OCI-LY7 (cell line): ENCODE measurements around the gene AMOTL2. TPM values are rescaled to one million over a fixed set of nuclear protein-coding genes. Genes with fewer than 3 reads are reported as not detected.

Experiments used
- BruUV-seq: library from RNA; stranded (reverse); fragments of 400-500 nt; replicated peaks from 2 replicates; lab custom pipeline; 2021; lab: Mats Ljungman, UMichigan
- CTCF ChIA-PET: fragments of 300-600 bp; sonication (Branson Sonifier 250); formaldehyde crosslinking; loops from one replicate; lab custom pipeline; 2022; ENCODE audit warnings: antibody characterized with exemption; ENCODE audit not compliant: unreplicated experiment; lab: Charles Lee
- POLR2A ChIA-PET: fragments of 300-600 bp; sonication (Branson Sonifier 250); formaldehyde crosslinking; loops from one replicate; lab custom pipeline; 2022; ENCODE audit warnings: antibody characterized with exemption; lab: Charles Lee
- DNase-seq: peaks from one replicate; pipeline ENCODE4 v3.0.0-alpha.2; 2015; ENCODE audit warnings: low spot score
- H2AFZ ChIP-seq: fragments of 200-600 bp; sonication (generic), shearing (Covaris generic); 2 replicates; pipeline ENCODE4 v1.6.1; 2014; ENCODE audit warnings: mild to moderate bottlenecking, antibody characterized with exemption, low read length, moderate library complexity
- H3K27ac ChIP-seq: fragments of 200-600 bp; sonication (generic); 2 replicates; pipeline ENCODE4 v1.5.1; 2014; ENCODE audit warnings: mixed run types, low read depth, mild to moderate bottlenecking, moderate library complexity, low read length, inconsistent platforms; ENCODE audit not compliant: poor library complexity, severe bottlenecking
- H3K36me3 ChIP-seq: fragments of 200-600 bp; sonication (generic); 2 replicates; pipeline ENCODE4 v1.6.1; 2014; ENCODE audit warnings: mild to moderate bottlenecking, antibody characterized with exemption, low read length, moderate library complexity, mixed read lengths; ENCODE audit not compliant: insufficient read depth
- H3K4me1 ChIP-seq: fragments of 200-600 bp; sonication (generic); 2 replicates; pipeline ENCODE4 v1.5.1; 2014; ENCODE audit warnings: mild to moderate bottlenecking, low read length; ENCODE audit not compliant: insufficient read depth, poor library complexity, severe bottlenecking
- H3K4me2 ChIP-seq: fragments of 200-600 bp; sonication (generic); 2 replicates; pipeline ENCODE4 v1.6.1; 2014; ENCODE audit warnings: mild to moderate bottlenecking, low read length
- H3K4me3 ChIP-seq: fragments of 200-600 bp; sonication (generic); 2 replicates; pipeline ENCODE4 v1.5.1; 2014; ENCODE audit warnings: mild to moderate bottlenecking, low read depth, low read length; ENCODE audit not compliant: poor library complexity, severe bottlenecking
- H3K79me2 ChIP-seq: fragments of 200-600 bp; sonication (generic); 2 replicates; pipeline ENCODE4 v1.6.1; 2016; ENCODE audit warnings: low read depth, mild to moderate bottlenecking, low read length, moderate library complexity, mixed read lengths; ENCODE audit not compliant: insufficient read depth
- H3K9me2 ChIP-seq: fragments of 200-600 bp; sonication (generic); 2 replicates; pipeline ENCODE4 v1.6.1; 2016; ENCODE audit warnings: mild to moderate bottlenecking, low read length, mixed read lengths; ENCODE audit not compliant: insufficient read depth
- H3K9me3 ChIP-seq: fragments of 200-600 bp; sonication (generic); 2 replicates; pipeline ENCODE4 v1.6.1; 2014; ENCODE audit warnings: mild to moderate bottlenecking, mixed run types, low read length, mixed read lengths
- H4K20me1 ChIP-seq: fragments of 200-600 bp; sonication (generic); 2 replicates; pipeline ENCODE4 v1.6.1; 2014; ENCODE audit warnings: mild to moderate bottlenecking, antibody characterized with exemption, low read length, moderate library complexity, mixed read lengths; ENCODE audit not compliant: insufficient read depth
- EZH2phosphoT487 ChIP-seq: fragments of 200-600 bp; sonication (generic); IDR thresholded peaks from 2 replicates; pipeline ENCODE4 v1.6.1; 2018; ENCODE audit warnings: low read depth, borderline replicate concordance, mild to moderate bottlenecking, mixed run types, antibody characterized with exemption, low read length, moderate library complexity, mixed read lengths
- intact Hi-C: fragments of 100-400 bp; cut with micrococcal nuclease; formaldehyde crosslinking; loops from one replicate; pipeline ENCODE4 v1.10.0; 2022; ENCODE audit not compliant: unreplicated experiment
- total RNA-seq, 2 experiments: library from RNA; depleted of rRNA in 1 of 2; stranded (reverse); fragments of >200 nt in 1 of 2; shearing (Covaris generic) in 1 of 2; gene quantifications; 2 replicates each; pipeline ENCODE4 v1.2.3, GENCODE V29; 2014 to 2022
- TF ChIP-seq, protein P1 (sequence below): fragments of 200-600 bp; sonication (generic); conservative IDR thresholded peaks from 2 replicates; pipeline ENCODE4 v1.5.1; 2014; ENCODE audit warnings: mild to moderate bottlenecking, antibody characterized with exemption, low read length, moderate library complexity, mixed read lengths

Gene AMOTL2
- total RNA-seq, 2 experiments from 2014 or later, result not detected

GRCh38 chr3:134353171-134353825 is 20.9 kb downstream of the AMOTL2 start:
- no peak overlapping the region for H3K27ac ChIP-seq

DNA sequence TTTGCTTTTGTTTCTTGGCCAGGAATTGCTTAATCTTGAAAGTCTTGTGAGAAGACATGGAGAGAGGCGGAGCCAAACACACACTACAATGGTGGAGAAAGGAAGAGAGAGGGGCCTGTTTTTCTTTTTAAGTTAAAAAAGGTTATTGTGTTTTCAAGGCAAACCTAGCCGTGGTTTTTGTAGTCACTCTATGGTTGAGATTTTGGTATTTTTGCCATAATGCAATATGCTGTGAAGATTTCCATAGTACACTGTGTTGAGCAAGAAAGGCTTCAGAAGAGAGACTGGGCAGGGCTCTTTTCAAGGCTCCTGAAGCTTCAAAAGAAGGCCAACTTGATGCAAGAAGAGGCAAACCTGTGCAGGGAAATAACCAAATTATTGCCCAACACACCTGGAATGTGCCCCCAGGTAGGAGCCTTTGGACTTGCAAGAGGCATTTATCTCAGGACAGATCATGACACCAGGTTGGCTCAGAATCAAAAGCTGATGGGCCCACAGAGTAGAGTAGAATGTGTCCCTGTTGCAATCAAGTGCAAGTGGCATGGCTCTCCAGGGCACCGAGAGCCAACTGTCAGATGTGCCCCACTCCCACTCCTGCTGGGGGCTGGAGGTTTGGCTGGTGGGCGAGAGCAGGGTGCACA is 22.1 kb downstream of the AMOTL2 start:
- Histone ChIP-seq H3K79me2 (no peaks in the 10 kb centered on the region), H3K27ac (no peak overlapping the region), H3K4me2 (no peak overlapping the region), H3K9me2 (no peaks in the 10 kb centered on the region), H3K9me3 (peaks cover under 1% of the 10 kb centered on the region; the same call in 1 of the 2 replicates), H2AFZ (no peak overlapping the region), H3K4me3 (no peak overlapping the region), H4K20me1 (no peaks in the 10 kb centered on the region), H3K36me3 (no peaks in the 10 kb centered on the region), H3K4me1 (peaks cover 9% of the 10 kb centered on the region)
- intact Hi-C loops, result no loop called here
- ChIA-PET CTCF (no interaction called here), POLR2A (no interaction called here)
- DNase-seq, result no peak
- no TSS peak for BruUV-seq
- no peak for TF ChIP-seq EZH2phosphoT487
- TF ChIP-seq, protein P1, sequence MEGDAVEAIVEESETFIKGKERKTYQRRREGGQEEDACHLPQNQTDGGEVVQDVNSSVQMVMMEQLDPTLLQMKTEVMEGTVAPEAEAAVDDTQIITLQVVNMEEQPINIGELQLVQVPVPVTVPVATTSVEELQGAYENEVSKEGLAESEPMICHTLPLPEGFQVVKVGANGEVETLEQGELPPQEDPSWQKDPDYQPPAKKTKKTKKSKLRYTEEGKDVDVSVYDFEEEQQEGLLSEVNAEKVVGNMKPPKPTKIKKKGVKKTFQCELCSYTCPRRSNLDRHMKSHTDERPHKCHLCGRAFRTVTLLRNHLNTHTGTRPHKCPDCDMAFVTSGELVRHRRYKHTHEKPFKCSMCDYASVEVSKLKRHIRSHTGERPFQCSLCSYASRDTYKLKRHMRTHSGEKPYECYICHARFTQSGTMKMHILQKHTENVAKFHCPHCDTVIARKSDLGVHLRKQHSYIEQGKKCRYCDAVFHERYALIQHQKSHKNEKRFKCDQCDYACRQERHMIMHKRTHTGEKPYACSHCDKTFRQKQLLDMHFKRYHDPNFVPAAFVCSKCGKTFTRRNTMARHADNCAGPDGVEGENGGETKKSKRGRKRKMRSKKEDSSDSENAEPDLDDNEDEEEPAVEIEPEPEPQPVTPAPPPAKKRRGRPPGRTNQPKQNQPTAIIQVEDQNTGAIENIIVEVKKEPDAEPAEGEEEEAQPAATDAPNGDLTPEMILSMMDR, result no peak

More at GRCh38 chr3:134353171-134353825, 20.9 kb downstream of the AMOTL2 start:
- intact Hi-C loops, result no loop called here
- Histone ChIP-seq H3K79me2 (no peaks in the 10 kb centered on the region), H3K4me3 (no peak overlapping the region), H3K9me3 (no peaks in the 10 kb centered on the region), H3K4me1 (peaks cover 9% of the 10 kb centered on the region), H3K36me3 (no peaks in the 10 kb centered on the region), H2AFZ (no peak overlapping the region), H3K9me2 (no peaks in the 10 kb centered on the region), H4K20me1 (no peaks in the 10 kb centered on the region), H3K4me2 (no peak overlapping the region)
- TF ChIP-seq, protein P1, result no peak
- no peak for TF ChIP-seq EZH2phosphoT487
- ChIA-PET CTCF (no interaction called here), POLR2A (interaction anchor here (1.0 kb wide), 1 partner anchor 16 kb away, joined by 3 read pairs; no protein-coding TSS in a partner anchor)
- no TSS peak for BruUV-seq
- DNase-seq, result no peak

- no TSS peak for BruUV-seq
- DNase-seq, result no peak
- H4K20me1 ChIP-seq, result no peaks in the 10 kb centered on the region
- CTCF ChIA-PET, result no interaction called here
- no peaks in the 10 kb centered on the region for H3K36me3 ChIP-seq
- H3K4me3 ChIP-seq, result no peak overlapping the region
- no peaks in the 10 kb centered on the region for H3K79me2 ChIP-seq
- POLR2A ChIA-PET, result no interaction called here
- H3K4me2 ChIP-seq, result no peak overlapping the region
- intact Hi-C loops, result no loop called here
- no peak overlapping the region for H3K27ac ChIP-seq
- no peak for TF ChIP-seq EZH2phosphoT487
- TF ChIP-seq, protein P1, result no peak
- H2AFZ ChIP-seq, result no peak overlapping the region
- peaks cover 9% of the 10 kb centered on the region for H3K4me1 ChIP-seq
- H3K9me2 ChIP-seq, result no peaks in the 10 kb centered on the region
- peaks cover 8% of the 10 kb centered on the region; the same call in 1 of the 2 replicates for H3K9me3 ChIP-seq
These were observed 22.8 kb downstream of the AMOTL2 start for GRCh38 chr3:134351427-134351826.
